SKM-1 treated with dmso at 0.1 percent for 144 hours (cell line): Measurements from ENCODE around the gene PRSS53.
A peak's percentile ranks its signal among the peaks of the same experiment; 100 is the strongest.
"Not testable (repeated sequence)": the region's sequence is repeated elsewhere in the genome, so short reads cannot be mapped to it uniquely, and the experiment has no call there.

Experiments used
- DNase-seq: peaks from one replicate; lab custom pipeline; 2025; ENCODE audit not compliant: unreplicated experiment; lab: John Stamatoyannopoulos, UW

Gene PRSS53

DNA sequence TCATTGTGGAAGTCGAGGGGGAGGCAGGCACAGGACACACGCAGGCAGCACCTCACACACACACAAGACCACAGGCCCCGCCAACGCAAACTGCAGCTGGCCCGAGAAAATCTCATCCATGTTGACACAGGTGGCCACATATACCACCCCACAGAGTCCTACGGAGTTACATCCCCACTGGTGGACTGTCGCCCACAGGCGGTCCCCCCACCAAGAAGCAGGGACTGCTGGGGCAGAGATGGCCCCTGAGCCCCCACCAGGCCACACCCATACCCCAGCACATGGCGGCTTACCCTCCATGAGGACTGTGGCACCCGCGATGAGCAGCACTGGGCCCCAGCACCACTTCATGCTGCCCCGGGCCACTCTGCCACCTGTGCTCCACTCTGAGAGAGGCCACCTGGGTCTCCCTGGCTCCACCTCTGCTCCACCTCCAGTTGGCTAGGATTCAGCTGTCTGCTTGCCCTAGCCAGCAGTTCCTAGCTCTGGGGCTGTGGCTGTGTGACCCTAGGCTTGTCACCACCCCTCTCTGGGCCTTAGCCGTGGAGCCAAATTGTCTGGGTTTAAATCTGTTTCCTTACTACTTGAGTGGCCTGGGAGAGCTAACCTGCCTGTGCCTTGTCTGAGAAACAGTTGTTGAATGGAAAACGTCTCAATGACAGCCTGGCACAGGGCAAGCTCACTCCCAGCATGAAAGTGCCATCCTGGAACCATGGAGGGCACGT lies at the start of gene PRSS53:
TSS of gene PRSS53 (minus strand) at position 485 of the 725 bp plus-strand sequence. CDS start at position 351, 134 bp downstream.
- DNase-seq = no peak

- DNase-seq = not testable (repeated sequence)
Measured at GRCh38 chr16:31136822-31137499, 48.2 kb upstream of the PRSS53 start.

DNA sequence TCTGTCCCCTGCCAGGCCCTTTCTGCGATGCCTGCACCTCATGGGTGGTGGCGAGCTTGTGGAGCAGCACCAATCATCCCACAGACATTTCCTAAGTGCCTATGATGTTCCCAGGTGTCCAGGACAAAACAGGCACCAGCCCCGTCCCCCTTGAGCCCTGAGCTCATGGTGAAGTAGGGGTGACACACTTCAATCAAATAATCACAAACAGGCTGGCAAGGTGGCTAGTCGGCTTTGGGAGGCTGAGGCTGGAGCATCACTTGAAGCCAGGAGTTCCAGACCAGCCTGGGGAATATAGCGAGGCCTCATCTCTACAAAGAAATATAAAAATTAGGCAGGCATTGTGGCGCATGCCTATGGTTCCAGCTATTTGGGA lies 47.5 kb upstream of the PRSS53 start:
- no peak for DNase-seq

- no peak for DNase-seq
Measured at GRCh38 chr16:31135535-31136286, 47.0 kb upstream of the PRSS53 start, which contains the start of gene PRSS8. Gene PRSS8, minus strand, starts transcription at chr16:31135727. Its CDS starts 229 bp downstream, at chr16:31135498.

DNA sequence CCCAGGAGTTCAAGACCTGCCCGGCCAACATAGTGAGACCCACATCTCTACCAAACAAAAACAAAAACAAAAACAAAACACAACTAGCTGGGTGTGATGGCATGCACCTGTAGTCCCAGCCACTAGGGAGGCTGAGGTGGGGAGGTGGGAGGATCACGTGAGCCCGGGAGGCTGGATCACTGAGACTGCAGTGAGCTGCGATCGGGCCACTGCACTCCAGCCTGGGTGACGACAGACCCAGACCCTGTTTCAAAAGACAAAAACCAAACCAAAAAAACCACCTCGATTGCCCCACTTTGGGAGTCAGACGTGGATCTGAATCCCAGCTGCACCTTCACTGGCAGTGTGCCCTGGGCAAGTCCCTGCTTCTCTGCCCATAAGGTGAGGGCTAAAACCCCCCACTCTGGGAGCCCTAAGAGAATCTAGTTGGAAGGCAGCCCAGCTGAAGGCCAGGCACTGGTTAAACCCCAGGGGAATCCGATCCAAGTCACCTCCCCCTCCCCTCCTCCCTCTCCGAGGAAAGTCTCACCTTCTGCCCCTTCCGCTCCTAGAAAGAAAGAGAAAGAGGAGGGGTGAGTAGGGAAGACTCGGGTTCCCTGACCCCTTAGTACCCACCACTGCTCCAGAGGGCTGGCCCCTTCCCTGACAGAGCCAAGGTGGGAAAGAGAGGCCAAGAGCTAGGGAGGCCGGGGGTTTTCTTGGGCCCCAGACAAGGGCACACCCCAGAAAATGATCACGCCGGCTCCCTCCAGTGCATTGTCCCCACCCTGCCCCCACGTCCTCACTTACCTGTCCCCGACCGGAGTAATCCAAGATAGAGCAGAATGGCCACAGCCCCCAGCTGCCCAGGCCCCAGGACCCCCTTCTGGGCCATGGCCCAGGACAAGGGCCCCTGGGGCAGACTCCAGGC lies 46.1 kb upstream of the PRSS53 start:
- peak; percentile 75 for DNase-seq

DNA sequence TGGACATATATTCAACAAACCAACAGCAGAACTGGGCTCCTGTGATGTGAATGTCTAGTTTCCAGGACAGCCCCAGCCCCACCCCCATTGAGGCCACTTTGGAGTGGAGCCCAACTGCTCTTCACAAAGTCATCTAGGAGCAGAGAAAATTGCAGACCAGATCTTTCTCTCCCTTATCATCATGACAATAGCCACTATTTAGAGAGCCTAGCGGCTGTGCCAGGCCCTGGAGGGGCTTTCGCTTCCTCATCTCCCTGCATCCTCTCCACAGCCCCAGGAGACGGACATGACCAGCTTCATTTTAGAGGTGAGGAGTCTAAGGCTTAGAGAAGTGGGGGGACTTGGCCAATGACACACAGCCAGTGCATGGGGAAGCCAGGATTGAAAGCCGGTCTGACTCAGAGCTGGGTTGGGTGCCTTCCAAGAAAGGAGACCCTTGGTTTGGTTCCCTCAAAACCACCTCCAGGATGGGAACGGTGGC lies 45.4 kb upstream of the PRSS53 start:
- DNase-seq = no peak

DNA sequence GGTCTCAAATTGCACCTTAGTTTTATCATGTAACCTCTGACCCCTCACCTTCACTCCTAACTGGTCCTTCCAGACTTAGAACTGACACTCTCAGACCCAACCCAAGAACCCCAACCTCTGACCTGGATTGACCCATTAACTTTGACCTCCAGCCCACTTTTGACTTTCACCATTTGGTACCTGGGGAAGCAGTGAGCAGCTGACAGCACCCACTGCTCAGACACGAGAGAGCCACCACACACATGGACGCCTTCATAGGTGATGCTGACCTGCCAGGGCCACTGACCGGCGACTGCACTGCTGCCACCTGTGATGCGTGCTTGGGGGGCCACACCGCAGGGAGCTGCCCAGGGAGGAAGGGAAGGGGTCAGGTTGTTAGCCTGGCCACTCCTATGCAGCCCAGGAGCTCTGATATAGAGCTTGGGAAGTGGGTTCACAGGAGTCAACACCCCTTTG lies 44.3 kb upstream of the PRSS53 start:
- no peak for DNase-seq

DNA sequence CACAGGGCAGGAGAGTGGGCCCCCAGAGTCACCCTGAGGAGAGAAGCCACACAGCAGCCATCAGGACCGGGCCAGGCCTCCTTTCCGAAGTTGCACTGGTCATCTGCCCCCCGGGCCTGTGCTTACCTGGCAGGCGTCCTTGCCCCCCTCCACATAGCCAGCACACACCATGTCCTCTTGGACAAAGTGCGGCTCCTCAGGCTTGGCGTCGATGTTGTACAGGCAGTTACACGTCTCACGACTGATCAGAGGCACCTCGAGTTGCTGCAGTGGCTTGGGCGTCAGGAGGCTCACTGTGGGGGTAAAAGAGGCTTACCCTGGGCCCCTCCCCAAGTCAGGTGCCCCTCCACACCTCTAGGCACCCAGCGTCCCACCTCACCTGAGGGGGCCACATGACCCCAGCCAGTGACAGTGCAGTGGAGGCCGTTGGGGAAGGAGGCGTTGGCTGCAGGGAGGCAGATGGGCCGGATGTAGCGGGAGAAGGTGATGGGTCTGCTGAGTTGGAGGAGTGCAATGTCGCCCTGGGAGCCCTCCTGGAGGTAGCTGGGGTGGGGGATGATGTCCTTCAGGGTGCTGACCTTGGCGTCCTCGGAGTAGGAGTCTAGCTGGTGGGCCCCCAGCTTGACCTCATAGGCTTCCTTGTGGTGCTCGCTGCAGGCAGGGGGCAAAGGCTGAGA lies 43.7 kb upstream of the PRSS53 start:
- no peak for DNase-seq

DNA sequence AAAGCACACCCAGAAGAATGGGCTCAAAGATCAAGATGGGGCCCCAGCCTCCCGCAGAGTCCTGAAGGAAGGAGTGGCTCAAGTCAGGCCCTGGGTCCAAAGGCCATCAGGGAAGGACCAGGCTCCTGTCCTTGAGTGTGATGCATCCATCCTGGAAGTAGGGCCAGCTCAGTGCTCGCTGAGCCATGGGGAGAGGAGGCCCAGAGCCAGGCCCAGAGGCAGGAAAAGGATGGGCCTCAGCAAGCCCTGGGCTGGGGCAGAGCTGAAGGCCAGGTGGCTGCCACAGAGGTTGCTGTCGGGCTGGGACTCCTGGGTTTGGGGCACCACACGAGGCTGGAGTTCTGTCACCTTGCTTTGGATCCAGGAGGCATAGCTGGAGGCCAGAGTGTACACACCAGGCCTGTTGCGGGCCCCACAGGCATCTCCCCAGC lies 43.1 kb upstream of the PRSS53 start:
- no peak for DNase-seq

DNA sequence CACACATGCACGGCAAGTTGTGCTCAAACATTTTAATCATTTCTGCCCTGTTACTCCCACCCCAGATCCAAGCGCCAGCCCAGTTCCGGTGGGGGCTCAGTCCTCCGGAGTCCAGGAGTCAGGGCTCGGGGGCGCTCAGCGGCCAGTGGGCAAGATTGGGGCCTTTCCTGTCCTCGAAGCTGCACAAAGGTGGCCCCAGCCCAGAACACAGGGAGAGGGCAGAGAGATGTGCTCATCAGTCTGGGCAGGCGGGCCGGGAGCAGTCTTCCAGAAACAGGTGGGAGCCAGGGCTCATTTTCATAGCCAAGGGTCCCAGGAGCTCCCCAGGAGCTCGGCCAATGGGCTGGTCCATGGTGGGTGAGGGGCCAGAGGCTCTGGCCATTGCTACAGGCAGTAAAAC lies 42.7 kb upstream of the PRSS53 start:
- DNase-seq = no peak

- no peak for DNase-seq
Measured at GRCh38 chr16:31130899-31131298, 42.2 kb upstream of the PRSS53 start.

DNA sequence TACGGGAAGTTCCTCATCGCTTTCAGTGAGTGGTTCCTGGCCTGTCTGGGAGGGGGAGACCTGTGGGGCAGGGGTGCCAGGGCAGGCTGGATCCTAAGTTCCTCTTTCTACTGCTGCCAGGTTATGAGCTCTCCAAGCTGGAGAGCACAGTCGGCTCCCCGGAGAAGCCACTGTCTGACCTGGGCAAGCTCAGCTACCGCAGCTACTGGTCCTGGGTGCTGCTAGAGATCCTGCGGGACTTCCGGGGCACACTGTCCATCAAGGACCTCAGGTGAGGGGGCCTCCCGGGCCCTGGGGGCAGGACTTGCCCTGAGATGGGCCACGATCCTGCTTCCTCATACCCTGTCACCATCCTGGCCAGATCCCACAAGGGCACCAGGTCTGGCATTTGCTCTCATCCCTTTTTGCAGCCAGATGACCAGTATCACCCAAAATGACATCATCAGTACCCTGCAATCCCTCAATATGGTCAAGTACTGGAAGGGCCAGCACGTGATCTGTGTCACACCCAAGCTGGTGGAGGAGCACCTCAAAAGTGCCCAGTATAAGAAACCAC lies 41.7 kb upstream of the PRSS53 start:
- peak; percentile 64 for DNase-seq

DNA sequence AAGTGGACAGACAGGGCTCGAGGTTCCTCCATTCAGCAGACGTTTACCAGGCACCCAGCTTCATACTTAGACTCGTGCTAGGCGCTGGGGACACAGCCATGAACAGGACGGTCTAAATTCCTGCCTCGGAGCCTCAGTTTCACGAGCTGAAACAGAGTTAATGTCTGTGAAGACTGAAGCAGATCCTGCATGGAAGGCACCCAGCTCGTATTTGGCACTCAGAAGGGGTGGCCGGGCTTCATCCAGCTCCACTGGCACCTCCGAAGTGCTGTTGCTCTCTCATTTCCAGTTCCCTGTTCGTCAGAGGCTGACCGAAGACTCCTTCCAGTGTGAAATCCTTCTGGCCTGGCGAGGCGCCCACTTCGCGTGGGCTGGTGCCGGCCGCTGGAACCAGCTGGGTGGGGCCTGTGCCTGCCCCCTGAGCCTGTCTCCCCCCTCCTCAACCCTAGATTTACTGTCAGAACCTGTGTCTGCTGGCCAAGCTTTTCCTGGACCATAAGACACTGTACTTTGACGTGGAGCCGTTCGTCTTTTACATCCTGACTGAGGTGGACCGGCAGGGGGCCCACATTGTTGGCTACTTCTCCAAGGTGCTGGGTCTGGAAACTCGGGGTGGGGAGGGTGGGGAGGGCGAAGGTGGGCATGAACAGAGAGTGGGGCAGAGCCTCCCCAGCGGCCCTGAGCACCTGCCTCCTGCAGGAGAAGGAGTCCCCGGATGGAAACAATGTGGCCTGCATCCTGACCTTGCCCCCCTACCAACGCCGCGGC lies 41.0 kb upstream of the PRSS53 start:
- DNase-seq = no peak

- peak; percentile 99 for DNase-seq
Measured at GRCh38 chr16:31128711-31129567, 40.2 kb upstream of the PRSS53 start.

- no peak for DNase-seq
Measured at GRCh38 chr16:31127182-31127581, 38.4 kb upstream of the PRSS53 start.

GRCh38 chr16:31125844-31126243 lies 37.1 kb upstream of the PRSS53 start:
- DNase-seq = no peak

- no peak for DNase-seq
Measured at GRCh38 chr16:31120129-31120528, 31.4 kb upstream of the PRSS53 start.
